Caco-2 (cell line): ENCODE data around the gene NIM1K. TPM values are rescaled to one million over a fixed set of nuclear protein-coding genes. Genes with fewer than 3 reads are reported as not detected.

Experiments used
- BruUV-seq: library from RNA; stranded (reverse); fragments of 400-500 nt; replicated peaks from 2 replicates; lab custom pipeline; 2021; lab: Mats Ljungman, UMichigan
- CTCF ChIA-PET: fragments of 300-600 bp; sonication (Branson Sonifier 250); formaldehyde crosslinking; loops from one replicate; lab custom pipeline; 2022; ENCODE audit warnings: antibody characterized with exemption; lab: Charles Lee
- POLR2A ChIA-PET: fragments of 300-600 bp; sonication (Branson Sonifier 250); formaldehyde crosslinking; loops from one replicate; lab custom pipeline; 2022; ENCODE audit warnings: antibody characterized with exemption; lab: Charles Lee
- DNase-seq, 2 experiments: peaks; one replicate each; pipeline versions ENCODE4 v3.0.0 to v3.0.0-alpha.2; 2020 to 2022
- H3K27me3 ChIP-seq: replicated peaks from 2 replicates; pipeline ENCODE4 v1.6.0; 2011; ENCODE audit warnings: low read length; ENCODE audit not compliant: control insufficient read depth, insufficient read depth
- H3K36me3 ChIP-seq: 2 replicates; pipeline ENCODE4 v1.5.1; 2011; ENCODE audit warnings: low read length; ENCODE audit not compliant: control insufficient read depth, insufficient read depth
- H3K4me1 ChIP-seq: fragments of 250-450 bp; sonication (Bioruptor Pico); 2 replicates; pipeline ENCODE4 v1.5.1; 2020; ENCODE audit warnings: mild to moderate bottlenecking
- H3K4me3 ChIP-seq: 2 replicates; pipeline ENCODE4 v1.5.1; 2011; ENCODE audit warnings: low read depth, mild to moderate bottlenecking, control low read depth, low read length
- H3K9me3 ChIP-seq: fragments of 250-450 bp; sonication (Bioruptor Pico); 2 replicates; pipeline ENCODE4 v1.5.1; 2020; ENCODE audit warnings: mild to moderate bottlenecking, moderate library complexity
- H3K27ac Mint-ChIP-seq: one replicate; pipeline ENCODE4 v1.8.0; 2022; ENCODE audit warnings: mixed read lengths; ENCODE audit not compliant: unreplicated experiment
- H3K27me3 Mint-ChIP-seq: one replicate; pipeline ENCODE4 v1.8.0; 2022; ENCODE audit warnings: mixed read lengths; ENCODE audit not compliant: insufficient read depth, unreplicated experiment
- H3K36me3 Mint-ChIP-seq: one replicate; pipeline ENCODE4 v1.8.0; 2022; ENCODE audit warnings: mild to moderate bottlenecking, mixed read lengths; ENCODE audit not compliant: insufficient read depth, unreplicated experiment
- H3K4me1 Mint-ChIP-seq: one replicate; pipeline ENCODE4 v1.8.0; 2022; ENCODE audit warnings: low read depth, mixed read lengths; ENCODE audit not compliant: unreplicated experiment
- H3K4me3 Mint-ChIP-seq: one replicate; pipeline ENCODE4 v1.8.0; 2022; ENCODE audit warnings: mild to moderate bottlenecking, moderate library complexity, mixed read lengths; ENCODE audit not compliant: unreplicated experiment
- H3K9me3 Mint-ChIP-seq: one replicate; pipeline ENCODE4 v1.8.0; 2022; ENCODE audit warnings: mixed read lengths; ENCODE audit not compliant: unreplicated experiment
- intact Hi-C: fragments of 100-400 bp; cut with micrococcal nuclease; formaldehyde crosslinking; loops from one replicate; pipeline ENCODE4 v1.10.0; 2022; ENCODE audit not compliant: unreplicated experiment
- total RNA-seq: library from RNA; stranded (reverse); gene quantifications from 2 replicates; pipeline ENCODE4 v1.2.3, GENCODE V29; 2022
- TF ChIP-seq, protein P1 (sequence below), 2 experiments: fragments of 200-600 bp in 1 of 2; IDR thresholded peaks; 1 replicate in 1 of 2; 2 replicates in 1 of 2; pipeline versions ENCODE4 v1.5.1 to v1.8.0; 2011 to 2022; ENCODE audit warnings: antibody characterized with exemption in 1 of 2, control low read depth in 1 of 2, inconsistent platforms in 1 of 2, low read depth in 1 of 2, low read length in 1 of 2, mild to moderate bottlenecking in 1 of 2, moderate library complexity in 1 of 2; ENCODE audit not compliant: insufficient read depth in 1 of 2, severe bottlenecking in 1 of 2, unreplicated experiment in 1 of 2

NIM1K gene
- total RNA-seq, 1 experiment from 2014 or later, result not detected

DNA sequence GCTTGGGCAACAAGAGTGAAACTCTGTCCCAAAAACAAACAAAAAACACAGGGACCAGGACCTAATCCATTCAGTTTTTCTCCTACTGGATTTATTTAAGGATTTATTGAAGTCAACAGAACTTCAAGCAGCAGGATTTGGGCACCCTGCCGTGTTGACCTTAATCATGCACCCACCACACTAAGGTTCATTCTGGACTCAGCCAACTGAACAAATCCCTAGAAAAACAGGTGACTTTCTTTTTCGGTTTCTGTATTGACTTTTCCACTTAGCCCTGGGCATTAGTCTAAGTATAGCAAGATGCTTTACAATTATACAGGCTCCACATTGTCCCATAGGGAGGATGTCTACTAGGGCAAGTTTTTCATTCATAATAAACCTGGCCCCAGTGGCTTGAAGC lies 41.3 kb upstream of the NIM1K start:
- Mint-ChIP-seq H3K36me3 (peaks cover 41% of the 10 kb centered on the region), H3K4me3 (no peak overlapping the region), H3K27ac (no peak overlapping the region), H3K27me3 (no peaks in the 10 kb centered on the region), H3K4me1 (no peaks in the 10 kb centered on the region), H3K9me3 (no peaks in the 10 kb centered on the region)
- no peaks in the 10 kb centered on the region; the same call in 1 of the 2 replicates for H3K36me3 ChIP-seq
- H3K27me3 ChIP-seq, result no peaks in the 10 kb centered on the region
- DNase-seq, result no peak
- intact Hi-C loops, result no loop called here
- H3K4me1 ChIP-seq, result no peaks in the 10 kb centered on the region
- ChIA-PET CTCF (no interaction called here), POLR2A (no interaction called here)
- no peak overlapping the region for H3K4me3 ChIP-seq
- BruUV-seq, result no TSS peak
- no peaks in the 10 kb centered on the region for H3K9me3 ChIP-seq
- TF ChIP-seq, protein P1, sequence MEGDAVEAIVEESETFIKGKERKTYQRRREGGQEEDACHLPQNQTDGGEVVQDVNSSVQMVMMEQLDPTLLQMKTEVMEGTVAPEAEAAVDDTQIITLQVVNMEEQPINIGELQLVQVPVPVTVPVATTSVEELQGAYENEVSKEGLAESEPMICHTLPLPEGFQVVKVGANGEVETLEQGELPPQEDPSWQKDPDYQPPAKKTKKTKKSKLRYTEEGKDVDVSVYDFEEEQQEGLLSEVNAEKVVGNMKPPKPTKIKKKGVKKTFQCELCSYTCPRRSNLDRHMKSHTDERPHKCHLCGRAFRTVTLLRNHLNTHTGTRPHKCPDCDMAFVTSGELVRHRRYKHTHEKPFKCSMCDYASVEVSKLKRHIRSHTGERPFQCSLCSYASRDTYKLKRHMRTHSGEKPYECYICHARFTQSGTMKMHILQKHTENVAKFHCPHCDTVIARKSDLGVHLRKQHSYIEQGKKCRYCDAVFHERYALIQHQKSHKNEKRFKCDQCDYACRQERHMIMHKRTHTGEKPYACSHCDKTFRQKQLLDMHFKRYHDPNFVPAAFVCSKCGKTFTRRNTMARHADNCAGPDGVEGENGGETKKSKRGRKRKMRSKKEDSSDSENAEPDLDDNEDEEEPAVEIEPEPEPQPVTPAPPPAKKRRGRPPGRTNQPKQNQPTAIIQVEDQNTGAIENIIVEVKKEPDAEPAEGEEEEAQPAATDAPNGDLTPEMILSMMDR (IDR thresholded peaks at IDR 0.05; ENCODE audit: insufficient read depth in 1 of 2, low read depth in 1 of 2, low read length in 1 of 2, severe bottlenecking in 1 of 2, unreplicated experiment in 1 of 2), result no peak

DNA sequence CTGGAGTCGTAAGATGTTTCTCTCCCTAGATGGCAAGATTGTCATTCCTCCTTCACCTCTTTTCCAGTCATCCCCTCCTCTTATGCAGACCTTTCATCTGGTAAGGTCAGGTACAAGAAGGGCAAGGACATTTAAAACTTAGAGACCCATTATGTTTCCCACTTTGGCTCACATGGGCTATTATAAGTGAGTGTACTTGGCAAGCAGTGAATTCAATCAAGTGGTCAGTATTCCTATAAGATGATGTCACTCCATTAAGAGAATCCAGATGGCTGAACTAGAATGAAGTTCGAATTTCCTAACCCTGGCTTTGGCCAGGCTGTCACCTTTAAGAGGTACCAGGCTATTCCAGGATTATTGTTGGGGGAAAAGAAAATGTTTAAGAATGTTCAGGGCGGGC lies 39.1 kb upstream of the NIM1K start:
- Histone ChIP-seq H3K27me3 (no peaks in the 10 kb centered on the region), H3K36me3 (no peaks in the 10 kb centered on the region; the same call in 1 of the 2 replicates), H3K9me3 (no peaks in the 10 kb centered on the region), H3K4me1 (no peaks in the 10 kb centered on the region), H3K4me3 (no peak overlapping the region)
- intact Hi-C loops, result no loop called here
- Mint-ChIP-seq H3K4me1 (no peaks in the 10 kb centered on the region), H3K36me3 (peaks cover 46% of the 10 kb centered on the region), H3K4me3 (no peak overlapping the region), H3K27ac (no peak overlapping the region), H3K27me3 (no peaks in the 10 kb centered on the region), H3K9me3 (no peaks in the 10 kb centered on the region)
- BruUV-seq, result no TSS peak
- POLR2A ChIA-PET, result no interaction called here
- TF ChIP-seq, protein P1 (IDR thresholded peaks at IDR 0.05; ENCODE audit: insufficient read depth in 1 of 2, low read depth in 1 of 2, low read length in 1 of 2, severe bottlenecking in 1 of 2, unreplicated experiment in 1 of 2), result no peak
- CTCF ChIA-PET, result no interaction called here
- DNase-seq, result no peak

DNA sequence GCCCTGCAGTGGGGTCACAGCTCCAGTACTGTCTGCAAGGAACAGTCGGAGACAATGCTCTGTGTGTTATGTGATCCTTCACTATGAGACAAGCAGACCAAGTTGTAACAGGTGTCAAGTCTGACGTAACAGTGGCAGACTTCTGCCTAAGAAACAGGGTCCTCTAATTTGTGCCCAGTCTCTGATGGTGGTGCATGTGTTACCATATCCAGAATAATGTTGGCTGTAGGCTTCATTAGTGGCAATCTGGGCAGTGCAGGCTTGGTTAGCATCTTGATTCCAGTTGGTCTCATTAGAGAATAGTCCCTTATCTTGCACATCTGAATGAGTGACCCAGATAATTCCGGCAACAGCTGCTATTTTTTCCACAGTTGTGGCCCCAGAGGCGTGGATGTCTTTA lies 37.6 kb upstream of the NIM1K start:
- Mint-ChIP-seq H3K4me1 (no peaks in the 10 kb centered on the region), H3K27me3 (no peaks in the 10 kb centered on the region), H3K27ac (no peak overlapping the region), H3K36me3 (peaks cover 52% of the 10 kb centered on the region), H3K4me3 (no peak overlapping the region), H3K9me3 (no peaks in the 10 kb centered on the region)
- H3K4me3 ChIP-seq, result no peak overlapping the region
- intact Hi-C loops, result no loop called here
- TF ChIP-seq, protein P1 (IDR thresholded peaks at IDR 0.05; ENCODE audit: insufficient read depth in 1 of 2, low read depth in 1 of 2, low read length in 1 of 2, severe bottlenecking in 1 of 2, unreplicated experiment in 1 of 2), result no peak
- no TSS peak for BruUV-seq
- H3K27me3 ChIP-seq, result no peaks in the 10 kb centered on the region
- no peaks in the 10 kb centered on the region; the same call in 1 of the 2 replicates for H3K36me3 ChIP-seq
- no peaks in the 10 kb centered on the region for H3K4me1 ChIP-seq
- CTCF ChIA-PET, result interaction anchor here (0.6 kb wide), 1 partner anchor 38 kb away, joined by 5 read pairs; no protein-coding TSS in a partner anchor
- no peaks in the 10 kb centered on the region for H3K9me3 ChIP-seq
- POLR2A ChIA-PET, result interaction anchor here (0.6 kb wide), 1 partner anchor 11 kb away, joined by 6 read pairs; no protein-coding TSS in a partner anchor
- no peak for DNase-seq
